ENCODE results near the gene RBM47. TPM values are rescaled to one million over a fixed set of nuclear protein-coding genes. Genes with fewer than 3 reads are reported as not detected.

The RBM47 gene
- total RNA-seq, 4 donors from 2014 or later: 13.3 to 38.3 (median 21.8) TPM

DNA sequence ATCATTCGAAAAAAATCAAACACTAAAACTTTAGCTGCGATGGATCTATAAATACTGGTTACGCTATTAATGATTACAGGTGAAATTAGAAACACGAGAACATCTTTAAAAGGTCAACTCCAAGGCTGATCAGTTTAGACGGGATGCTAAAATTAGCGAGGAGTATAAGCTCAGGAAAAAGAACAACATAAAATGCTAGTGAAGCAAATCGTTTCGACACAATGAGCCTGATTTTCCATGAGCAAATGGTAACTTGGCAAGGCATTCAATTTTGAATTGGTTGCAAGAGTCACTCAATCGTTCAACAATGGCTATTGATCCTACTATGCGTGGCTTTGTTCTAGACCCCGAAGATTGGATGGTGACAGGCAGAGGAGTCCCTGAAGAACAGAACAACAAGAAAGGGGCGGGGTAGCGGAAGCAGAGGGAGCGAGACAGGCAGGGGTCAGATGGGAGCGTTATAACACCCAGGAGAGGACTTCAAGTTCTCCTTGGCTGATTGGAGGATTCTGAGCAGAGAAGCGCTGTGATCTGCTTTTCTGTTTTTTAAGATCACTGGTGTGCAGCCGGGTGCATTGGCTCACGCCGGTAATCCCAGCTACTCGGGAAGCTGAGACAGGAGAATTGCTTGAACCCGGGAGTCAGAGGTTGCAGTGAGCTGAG is 146.5 kb downstream of the RBM47 start:
- 81% methylated on average over 21 of the region's 21 CpGs for whole genome bisulfite sequencing

GRCh38 chr4:40481977-40482376 is 147.7 kb downstream of the RBM47 start:
- no peak overlapping the region for H3K4me3 ChIP-seq
- DNase-seq (ENCODE audit: extremely low spot score): no peak
- no peaks in the 10 kb centered on the region for H3K4me1 ChIP-seq
- H3K36me3 ChIP-seq: no peaks in the 10 kb centered on the region
- 95% methylated on average over 7 of the region's 7 CpGs for WGBS
- intact Hi-C loops (cut with DNase I): no loop called here
- H3K27ac ChIP-seq (replicated peaks in 1 of 4): no peak overlapping the region
- no peak for TF ChIP-seq POLR2AphosphoS5 (IDR thresholded peaks at IDR 0.05)
- TF ChIP-seq EP300 (IDR thresholded peaks at IDR 0.05): no peak
- TF ChIP-seq POLR2A (IDR thresholded peaks at IDR 0.05; ENCODE audit: low read depth): no peak
- no peak for TF ChIP-seq CTCF (IDR thresholded peaks at IDR 0.05)
- H3K27me3 ChIP-seq: peaks cover 0 to 9% (median 0%) of the 10 kb centered on the region in 4 donors
- no peaks in the 10 kb centered on the region for H3K9me3 ChIP-seq

More for the DNA sequence above, 146.5 kb downstream of the RBM47 start:
- Histone ChIP-seq H3K9me3 (no peaks in the 10 kb centered on the region), H3K36me3 (no peaks in the 10 kb centered on the region), H3K27me3 (peaks cover 0 to 9% (median 0%) of the 10 kb centered on the region in 4 donors), H3K4me1 (no peaks in the 10 kb centered on the region), H3K27ac (replicated peaks in 1 of 4) (no peak overlapping the region), H3K4me3 (no peak overlapping the region)
- no peak for TF ChIP-seq CTCF (IDR thresholded peaks at IDR 0.05)
- no peak for TF ChIP-seq EP300 (IDR thresholded peaks at IDR 0.05)
- no peak for TF ChIP-seq POLR2AphosphoS5 (IDR thresholded peaks at IDR 0.05)
- TF ChIP-seq POLR2A (IDR thresholded peaks at IDR 0.05; ENCODE audit: low read depth): no peak
- no peak for DNase-seq (ENCODE audit: extremely low spot score)
- intact Hi-C loops (cut with DNase I): no loop called here

DNA sequence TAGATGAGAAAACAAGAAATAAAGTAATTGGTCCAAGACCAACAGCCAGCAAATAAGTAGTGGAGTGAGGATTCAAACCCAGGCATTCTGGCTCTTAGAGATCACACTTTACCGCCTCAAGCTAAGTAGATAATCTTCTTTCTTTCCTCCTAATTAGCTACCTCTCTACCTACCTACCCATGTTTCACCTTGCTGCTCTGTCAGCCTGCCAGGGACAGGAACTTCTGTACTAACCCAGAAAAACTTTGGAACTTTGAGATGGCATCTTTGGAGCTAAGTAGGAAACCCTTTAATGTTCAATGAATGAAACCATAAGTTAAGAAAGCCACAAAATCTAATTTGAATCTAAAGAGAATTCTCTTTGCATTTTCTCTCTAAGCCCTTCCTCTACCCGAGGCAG is 149.4 kb downstream of the RBM47 start:
- Histone ChIP-seq H3K36me3 (no peaks in the 10 kb centered on the region), H3K9me3 (no peaks in the 10 kb centered on the region), H3K4me1 (no peaks in the 10 kb centered on the region), H3K4me3 (no peak overlapping the region), H3K27ac (replicated peaks in 1 of 4) (no peak overlapping the region), H3K27me3 (peaks cover 0 to 9% (median 0%) of the 10 kb centered on the region in 4 donors)
- no peak for DNase-seq (ENCODE audit: extremely low spot score)
- WGBS: 84% methylated on average over 2 of the region's 2 CpGs
- TF ChIP-seq POLR2A (IDR thresholded peaks at IDR 0.05; ENCODE audit: low read depth) (no peak), CTCF (IDR thresholded peaks at IDR 0.05) (no peak)
- intact Hi-C loops (cut with DNase I): no loop called here

DNA sequence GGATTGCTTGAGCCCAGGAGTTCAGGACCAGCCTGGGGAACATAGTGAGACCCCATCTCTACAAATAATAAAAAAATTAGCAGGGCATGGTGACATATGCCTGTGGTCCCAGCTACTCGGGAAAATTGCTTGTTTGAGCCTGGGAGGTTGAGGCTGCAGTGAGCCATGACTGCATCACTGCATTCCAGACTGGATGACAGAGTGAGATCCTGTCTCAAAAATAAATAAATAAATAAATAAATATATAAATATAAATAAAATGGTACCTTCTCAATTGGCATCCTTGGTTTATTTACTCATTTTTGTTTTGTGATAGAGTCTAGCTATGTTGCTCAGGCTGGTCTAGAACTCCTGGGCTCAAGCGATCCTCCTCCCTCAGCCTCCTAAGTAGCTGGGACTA is 150.3 kb downstream of the RBM47 start:
- TF ChIP-seq CTCF (IDR thresholded peaks at IDR 0.05): no peak
- no peak for TF ChIP-seq POLR2AphosphoS5 (IDR thresholded peaks at IDR 0.05)
- no peak for TF ChIP-seq POLR2A (IDR thresholded peaks at IDR 0.05; ENCODE audit: low read depth)
- TF ChIP-seq EP300 (IDR thresholded peaks at IDR 0.05): no peak
- Histone ChIP-seq H3K27ac (replicated peaks in 1 of 4) (no peak overlapping the region), H3K4me3 (no peak overlapping the region), H3K9me3 (no peaks in the 10 kb centered on the region), H3K27me3 (peaks cover 0 to 9% (median 0%) of the 10 kb centered on the region in 4 donors), H3K4me1 (no peaks in the 10 kb centered on the region), H3K36me3 (no peaks in the 10 kb centered on the region)
- intact Hi-C loops (cut with DNase I): no loop called here
- no peak for DNase-seq (ENCODE audit: extremely low spot score)
- 97% methylated on average over 2 of the region's 2 CpGs for WGBS

DNA sequence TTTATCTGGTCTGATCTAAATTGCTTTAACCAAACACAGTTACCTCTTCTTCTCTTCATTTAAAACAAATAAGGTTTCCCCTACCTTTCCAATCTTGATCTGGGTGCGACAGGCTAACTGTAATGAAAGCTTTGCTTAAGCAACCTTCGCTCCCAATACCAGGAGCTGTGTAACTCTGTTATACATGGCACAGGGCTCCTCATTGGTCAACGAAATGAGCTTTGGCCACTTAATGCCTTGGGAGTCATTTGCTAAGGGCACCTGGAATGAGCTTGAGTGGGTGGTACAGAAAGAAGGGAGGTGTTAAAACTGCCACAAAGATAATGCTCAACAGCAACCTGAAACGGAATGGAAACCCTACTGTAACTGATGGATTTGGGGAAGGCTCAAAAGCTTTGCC is 154.1 kb downstream of the RBM47 start:
- no peak for DNase-seq (ENCODE audit: extremely low spot score)
- Histone ChIP-seq H3K4me1 (no peaks in the 10 kb centered on the region), H3K36me3 (no peaks in the 10 kb centered on the region), H3K4me3 (no peak overlapping the region), H3K27me3 (no peaks in the 10 kb centered on the region), H3K9me3 (no peaks in the 10 kb centered on the region), H3K27ac (replicated peaks in 1 of 4) (no peak overlapping the region)
- TF ChIP-seq CTCF (IDR thresholded peaks at IDR 0.05) (no peak), POLR2AphosphoS5 (IDR thresholded peaks at IDR 0.05) (no peak), POLR2A (IDR thresholded peaks at IDR 0.05; ENCODE audit: low read depth) (no peak), EP300 (IDR thresholded peaks at IDR 0.05) (no peak)
- intact Hi-C loops (cut with DNase I): no loop called here
- WGBS: 71% methylated on average over 4 of the region's 4 CpGs

Measured in esophagus muscularis mucosa (tissue), 4 donors.